SK-N-SH (cell line): ENCODE measurements around the gene TMEM266. TPM values are rescaled to one million over a fixed set of nuclear protein-coding genes. Genes with fewer than 3 reads are reported as not detected.

ENCODE experiments used
- CTCF ChIA-PET: fragments of 300-600, 350-600 bp; formaldehyde crosslinking; extraction: SDS; loops from one replicate; lab custom pipeline; 2021; lab: Yijun Ruan, JAX
- POLR2A ChIA-PET: fragments of 350-600 bp; sonication (Branson Sonifier 250); formaldehyde crosslinking; extraction: SDS; loops from one replicate; lab custom pipeline; 2020; ENCODE audit warnings: antibody characterized with exemption, inconsistent platforms; lab: Yijun Ruan, JAX
- DNase-seq: peaks from one replicate; pipeline ENCODE4 v3.0.0; 2012
- H2AFZ ChIP-seq: fragments of 200-600 bp; sonication (generic); 2 replicates; pipeline ENCODE4 v1.8.1; 2016; ENCODE audit warnings: antibody characterized with exemption, mild to moderate bottlenecking, low read depth
- H3F3A ChIP-seq: fragments of 200-600 bp; sonication (generic); replicated peaks from 2 replicates; pipeline ENCODE3; 2016; ENCODE audit warnings: antibody characterized with exemption, mild to moderate bottlenecking; ENCODE audit not compliant: insufficient read depth
- H3K27ac ChIP-seq, 2 experiments: fragments of 200-500 bp in 1 of 2; fragments of 200-600 bp in 1 of 2; sonication (Bioruptor generic) in 1 of 2; sonication (generic), shearing (Covaris generic) in 1 of 2; 2 replicates each; pipeline versions ENCODE4 v1.5.1 to v1.6.1; 2014 to 2016; ENCODE audit warnings: low read depth in 2 of 2, inconsistent platforms in 1 of 2, low read length in 1 of 2, mild to moderate bottlenecking in 1 of 2, mixed read lengths in 1 of 2
- H3K27me3 ChIP-seq: fragments of 200-600 bp; sonication (generic), shearing (Covaris generic); 2 replicates; pipeline ENCODE4 v1.6.1; 2016; ENCODE audit warnings: mixed run types; ENCODE audit not compliant: insufficient read depth
- H3K36me3 ChIP-seq, 2 experiments: fragments of 200-500 bp in 1 of 2; fragments of 200-600 bp in 1 of 2; sonication (Bioruptor generic) in 1 of 2; sonication (generic) in 1 of 2; replicated peaks in 1 of 2; 2 replicates each; pipeline versions ENCODE3 to v1.5.1; 2014 to 2016; ENCODE audit warnings: low read length in 1 of 2, mild to moderate bottlenecking in 1 of 2; ENCODE audit not compliant: insufficient read depth in 2 of 2, control insufficient read depth in 1 of 2
- H3K4me1 ChIP-seq, 2 experiments: fragments of 200-500 bp in 1 of 2; fragments of 200-600 bp in 1 of 2; sonication (Bioruptor generic) in 1 of 2; sonication (generic), shearing (Covaris generic) in 1 of 2; 2 replicates each; pipeline versions ENCODE4 v1.5.1 to v1.6.1; 2014 to 2016; ENCODE audit warnings: low read depth in 1 of 2, low read length in 1 of 2, mixed run types in 1 of 2; ENCODE audit not compliant: insufficient read depth in 2 of 2, control insufficient read depth in 1 of 2
- H3K4me2 ChIP-seq: fragments of 200-600 bp; sonication (generic), shearing (Covaris generic); 2 replicates; pipeline ENCODE4 v1.6.1; 2017; ENCODE audit warnings: mixed run types
- H3K4me3 ChIP-seq, 2 experiments: fragments of 200-500 bp in 1 of 2; fragments of 200-600 bp in 1 of 2; sonication (Bioruptor generic) in 1 of 2; sonication (generic), shearing (Covaris generic) in 1 of 2; 2 replicates each; pipeline versions ENCODE4 v1.5.1 to v1.8.1; 2014 to 2016; ENCODE audit warnings: low read depth in 2 of 2, inconsistent platforms in 1 of 2, low read length in 1 of 2, mild to moderate bottlenecking in 1 of 2, mixed read lengths in 1 of 2, moderate library complexity in 1 of 2
- H3K79me2 ChIP-seq: fragments of 200-600 bp; sonication (generic); 2 replicates; pipeline ENCODE4 v1.8.1; 2017; ENCODE audit warnings: mild to moderate bottlenecking; ENCODE audit not compliant: insufficient read depth
- H3K9ac ChIP-seq: fragments of 200-600 bp; sonication (generic); 2 replicates; pipeline ENCODE4 v1.6.1; 2017; ENCODE audit warnings: mixed run types
- H3K9me2 ChIP-seq: fragments of 200-600 bp; sonication (generic); 2 replicates; pipeline ENCODE4 v1.6.1; 2017; ENCODE audit warnings: mixed run types
- H3K9me3 ChIP-seq: fragments of 200-600 bp; sonication (generic); 2 replicates; pipeline ENCODE4 v1.6.1; 2017; ENCODE audit warnings: mixed run types, mild to moderate bottlenecking, moderate library complexity
- H4K20me1 ChIP-seq: fragments of 200-600 bp; sonication (generic); 2 replicates; pipeline ENCODE4 v1.6.1; 2017; ENCODE audit warnings: mild to moderate bottlenecking, mixed run types; ENCODE audit not compliant: insufficient read depth
- CHD2 ChIP-seq: fragments of 150-350 bp; IDR thresholded peaks from 2 replicates; pipeline ENCODE4 v1.6.1; 2018; ENCODE audit warnings: low read length; ENCODE audit not compliant: partially characterized antibody
- CTCF ChIP-seq: fragments of 200-600 bp; sonication (generic); IDR thresholded peaks from 2 replicates; pipeline ENCODE4 v1.6.1; 2017; ENCODE audit warnings: antibody characterized with exemption, mild to moderate bottlenecking, moderate library complexity
- ELF1 ChIP-seq: IDR thresholded peaks from 2 replicates; pipeline ENCODE4 v1.4.0; 2012
- EP300 ChIP-seq, 2 experiments: IDR thresholded peaks; 2 replicates each; pipeline versions ENCODE4 v1.4.0 to v1.6.1; 2012; ENCODE audit warnings: borderline replicate concordance in 1 of 2, low read depth in 1 of 2, low read length in 1 of 2
- EZH2phosphoT487 ChIP-seq: fragments of 200-600 bp; sonication (generic); IDR thresholded peaks from 2 replicates; pipeline ENCODE4 v1.6.1; 2017; ENCODE audit warnings: low read depth, mixed run types, mild to moderate bottlenecking, antibody characterized with exemption, moderate library complexity, borderline replicate concordance
- FOXJ3 ChIP-seq: sonication (generic); formaldehyde crosslinking; IDR thresholded peaks from 2 replicates; pipeline ENCODE4 v1.5.1; 2020; ENCODE audit warnings: mild to moderate bottlenecking, missing genetic modification reagents
- GABPA ChIP-seq: IDR thresholded peaks from 2 replicates; pipeline ENCODE4 v1.4.0; 2012; ENCODE audit warnings: low read depth, mild to moderate bottlenecking
- JUND ChIP-seq: IDR thresholded peaks from 2 replicates; pipeline ENCODE4 v1.4.0; 2012
- NRF1 ChIP-seq: IDR thresholded peaks from 2 replicates; pipeline ENCODE4 v1.6.1; 2012; ENCODE audit warnings: low read depth, mild to moderate bottlenecking, low read length
- PBX3 ChIP-seq: IDR thresholded peaks from 2 replicates; pipeline ENCODE4; 2012
- POLR2AphosphoS5 ChIP-seq: IDR thresholded peaks from 2 replicates; pipeline ENCODE4 v1.6.1; 2012; ENCODE audit warnings: low read depth, low read length
- RCOR1 ChIP-seq: fragments of 150-350 bp; IDR thresholded peaks from 2 replicates; pipeline ENCODE4 v1.6.1; 2017; ENCODE audit warnings: antibody characterized with exemption, low read length
- RFX5 ChIP-seq: IDR thresholded peaks from 2 replicates; pipeline ENCODE4 v1.6.1; 2012; ENCODE audit warnings: mild to moderate bottlenecking, improper control_type of control experiment, low read length
- SIN3A ChIP-seq: IDR thresholded peaks from 2 replicates; pipeline ENCODE4 v1.6.1; 2012; ENCODE audit warnings: low read depth, mild to moderate bottlenecking, low read length, moderate library complexity, borderline replicate concordance
- TAF1 ChIP-seq: IDR thresholded peaks from 2 replicates; pipeline ENCODE4 v1.6.1; 2012; ENCODE audit warnings: low read depth, mild to moderate bottlenecking, low read length, moderate library complexity, borderline replicate concordance
- TEAD4 ChIP-seq: IDR thresholded peaks from 2 replicates; pipeline ENCODE4 v1.4.0; 2012; ENCODE audit warnings: mild to moderate bottlenecking, borderline replicate concordance; ENCODE audit not compliant: insufficient read depth
- WGBS: methylation state at CpG from one replicate; pipeline ENCODE4 v1.1.6; 2017; ENCODE audit warnings: low lambda C conversion rate; 5-methylcytosine and 5-hydroxymethylcytosine counted together
- polyA plus RNA-seq, 3 experiments: library from polyadenylated mRNA; depleted of rRNA; stranded (reverse); fragments of >200 nt; gene quantifications; 2 replicates each; pipeline ENCODE4 v1.2.3, GENCODE V29; 2012

Gene TMEM266
- polyA plus RNA-seq, 1 of the 3 experiments (the other 2 are of a cell fraction), result 0.07 TPM

GRCh38 chr15:76193934-76194333, 134.1 kb downstream of the TMEM266 start:
- no peak overlapping the region for H2AFZ ChIP-seq
- H3K9me2 ChIP-seq, result no peaks in the 10 kb centered on the region
- CTCF ChIA-PET, result interaction anchor here (1.2 to 4.5 kb wide), 4 partner anchors 35 to 141 kb away, joined by 3 to 29 read pairs (median 6); partner anchors contain the start of gene ISL2
- H3K4me2 ChIP-seq, result no peak overlapping the region
- TF ChIP-seq RCOR1 (no peak), TAF1 (no peak), RFX5 (no peak), JUND (no peak), ELF1 (no peak), SIN3A (no peak), PBX3 (no peak), CTCF (no peak), FOXJ3 (CRISPR knock-in tag) (no peak), POLR2AphosphoS5 (no peak), TEAD4 (no peak), CHD2 (no peak), GABPA (no peak), EZH2phosphoT487 (no peak), EP300 (IDR thresholded peaks at IDR 0.05; ENCODE audit: borderline replicate concordance in 1 of 2, low read depth in 1 of 2, low read length in 1 of 2) (no peak), NRF1 (no peak)
- no peaks in the 10 kb centered on the region for H4K20me1 ChIP-seq
- POLR2A ChIA-PET, result no interaction called here
- no peak overlapping the region for H3K4me3 ChIP-seq
- H3K79me2 ChIP-seq, result no peaks in the 10 kb centered on the region
- no peak overlapping the region for H3K9ac ChIP-seq
- H3K36me3 ChIP-seq, result no peaks in the 10 kb centered on the region
- no peaks in the 10 kb centered on the region for H3K27me3 ChIP-seq
- 77% methylated on average over 7 of the region's 8 CpGs for WGBS
- DNase-seq, result no peak
- no peaks in the 10 kb centered on the region for H3K9me3 ChIP-seq
- H3F3A ChIP-seq, result no peaks in the 10 kb centered on the region
- H3K27ac ChIP-seq, result no peak overlapping the region
- peaks cover 27 to 31% of the 10 kb centered on the region in 2 experiments; a peak in 3 of 4 replicates for H3K4me1 ChIP-seq
